Vagina (tissue), 2 donors: ENCODE results near the gene ABLIM2. TPM values are rescaled to one million over a fixed set of nuclear protein-coding genes. Genes with fewer than 3 reads are reported as not detected.
A peak's percentile ranks its signal among the peaks of the same experiment; 100 is the strongest.

Source experiments
- DNase-seq, 2 donors: peaks; one replicate each; pipeline ENCODE4 v3.0.0-alpha.2; 2017; ENCODE audit errors: extremely low spot score in 2 of 2
- H3K27ac ChIP-seq: fragments of 200-600 bp; sonication (generic); one replicate; pipeline ENCODE4 v1.5.1; 2019
- H3K27me3 ChIP-seq: fragments of 200-600 bp; sonication (generic); one replicate; pipeline ENCODE4 v1.5.1; 2019
- H3K36me3 ChIP-seq, 2 donors: fragments of 200-600 bp; sonication (generic); one replicate each; pipeline ENCODE4 v1.5.1; 2017 to 2019
- H3K4me1 ChIP-seq: fragments of 200-600 bp; sonication (generic); one replicate; pipeline ENCODE4 v1.5.1; 2019
- H3K4me3 ChIP-seq, 2 donors: fragments of 200-600 bp; sonication (generic); 1 replicate in 1 of 2; 2 replicates in 1 of 2; pipeline ENCODE4 v1.5.1; 2016 to 2019
- H3K9me3 ChIP-seq: fragments of 200-600 bp; sonication (generic); one replicate; pipeline ENCODE4 v1.5.1; 2019
- CTCF ChIP-seq, 3 experiments: fragments of 450-650 bp in 2 of 3; fragments of 200-600 bp in 1 of 3; sonication (generic) in 1 of 3; IDR thresholded peaks; one replicate each; pipeline ENCODE4 v1.5.1; 2017 to 2019; ENCODE audit warnings: antibody characterized with exemption in 3 of 3, mild to moderate bottlenecking in 2 of 3, moderate library complexity in 2 of 3
- POLR2A ChIP-seq, 2 donors: fragments of 450-650 bp; IDR thresholded peaks; one replicate each; pipeline ENCODE4 v1.6.1; 2017; ENCODE audit warnings: antibody characterized with exemption in 2 of 2, mild to moderate bottlenecking in 2 of 2, moderate library complexity in 2 of 2
- POLR2AphosphoS5 ChIP-seq, 2 donors: sonication (generic); formaldehyde crosslinking; IDR thresholded peaks; one replicate each; pipeline ENCODE4 v1.9.0; 2017; ENCODE audit warnings: antibody characterized with exemption in 2 of 2, mild to moderate bottlenecking in 2 of 2, low read depth in 1 of 2; ENCODE audit not compliant: insufficient read depth in 1 of 2
- intact Hi-C: fragments of 100-400 bp; cut with DNase I; formaldehyde crosslinking; loops from one replicate; pipeline ENCODE4 v1.15.1; 2023
- total RNA-seq: library from RNA; depleted of rRNA; stranded (reverse); fragments of >200 nt; gene quantifications from one replicate; pipeline ENCODE4 v1.2.3, GENCODE V29; 2016

Gene ABLIM2
- total RNA-seq, 1 donor from 2014 or later = 15.5 TPM

GRCh38 chr4:7937006-7937405, 221.6 kb downstream of the ABLIM2 start:
- no peaks in the 10 kb centered on the region for H3K36me3 ChIP-seq
- no peak overlapping the region for H3K27ac ChIP-seq
- TF ChIP-seq POLR2A (IDR thresholded peaks at IDR 0.05) (no peak), POLR2AphosphoS5 (IDR thresholded peaks at IDR 0.05; ENCODE audit: insufficient read depth in 1 of 2, low read depth in 1 of 2) (no peak), CTCF (IDR thresholded peaks at IDR 0.05) (no peak)
- H3K4me1 ChIP-seq = peaks cover 29% of the 10 kb centered on the region
- H3K27me3 ChIP-seq = no peaks in the 10 kb centered on the region
- intact Hi-C loops = loop anchor here (10.0 kb wide), 1 partner anchor 132 kb away; no protein-coding TSS in a partner anchor
- H3K4me3 ChIP-seq = no peak overlapping the region
- no peak for DNase-seq
- no peaks in the 10 kb centered on the region for H3K9me3 ChIP-seq

GRCh38 chr4:7933651-7934510, 224.7 kb downstream of the ABLIM2 start:
- H3K4me1 ChIP-seq = peaks cover 33% of the 10 kb centered on the region
- intact Hi-C loops = loop anchor here (10.0 kb wide), 1 partner anchor 129 kb away; no protein-coding TSS in a partner anchor
- no peak overlapping the region for H3K4me3 ChIP-seq
- H3K9me3 ChIP-seq = no peaks in the 10 kb centered on the region
- no peaks in the 10 kb centered on the region for H3K27me3 ChIP-seq
- TF ChIP-seq CTCF (IDR thresholded peaks at IDR 0.05) (no peak), POLR2AphosphoS5 (IDR thresholded peaks at IDR 0.05; ENCODE audit: insufficient read depth in 1 of 2, low read depth in 1 of 2) (no peak), POLR2A (IDR thresholded peaks at IDR 0.05) (no peak)
- DNase-seq = no peak
- H3K36me3 ChIP-seq = no peaks in the 10 kb centered on the region
- H3K27ac ChIP-seq = no peak overlapping the region

- no peak for DNase-seq
- Histone ChIP-seq H3K4me3 (no peak overlapping the region), H3K4me1 (peaks cover 33% of the 10 kb centered on the region), H3K27me3 (no peaks in the 10 kb centered on the region), H3K9me3 (no peaks in the 10 kb centered on the region), H3K27ac (no peak overlapping the region), H3K36me3 (no peaks in the 10 kb centered on the region)
- intact Hi-C loops = loop anchor here (10.0 kb wide), 1 partner anchor 127 kb away; no protein-coding TSS in a partner anchor
- TF ChIP-seq CTCF (IDR thresholded peaks at IDR 0.05) = no peak
- TF ChIP-seq POLR2A (IDR thresholded peaks at IDR 0.05) = no peak
- TF ChIP-seq POLR2AphosphoS5 (IDR thresholded peaks at IDR 0.05; ENCODE audit: insufficient read depth in 1 of 2, low read depth in 1 of 2) = no peak
These were observed 226.3 kb downstream of the ABLIM2 start for GRCh38 chr4:7932287-7932686.

- Histone ChIP-seq H3K9me3 (no peaks in the 10 kb centered on the region), H3K36me3 (no peaks in the 10 kb centered on the region), H3K27me3 (no peaks in the 10 kb centered on the region), H3K27ac (no peak overlapping the region), H3K4me1 (peaks cover 35% of the 10 kb centered on the region), H3K4me3 (no peak overlapping the region)
- TF ChIP-seq POLR2AphosphoS5 (IDR thresholded peaks at IDR 0.05; ENCODE audit: insufficient read depth in 1 of 2, low read depth in 1 of 2) (peak; percentile 31), CTCF (IDR thresholded peaks at IDR 0.05) (no peak)
- intact Hi-C loops = loop anchor here (10.0 kb wide), 1 partner anchor 65 kb away; no protein-coding TSS in a partner anchor
- DNase-seq = no peak
These were observed 229.3 kb downstream of the ABLIM2 start for GRCh38 chr4:7929118-7929951.
